M059J (cell line): ENCODE results near the gene ZNF747. TPM values are rescaled to one million over a fixed set of nuclear protein-coding genes. Genes with fewer than 3 reads are reported as not detected.
"Not testable (repeated sequence)": the region's sequence is repeated elsewhere in the genome, so short reads cannot be mapped to it uniquely, and the experiment has no call there.

Experiments used
- DNase-seq: peaks from one replicate; pipeline ENCODE4 v3.0.0-alpha.2; 2012; ENCODE audit warnings: low read depth
- total RNA-seq: library from RNA; depleted of rRNA; stranded (reverse); fragments of >200 nt; shearing (Covaris generic); gene quantifications from 2 replicates; pipeline ENCODE4 v1.2.3, GENCODE V29; 2014

The ZNF747 gene
- total RNA-seq, 1 experiment from 2014 or later = 7.5 TPM

DNA sequence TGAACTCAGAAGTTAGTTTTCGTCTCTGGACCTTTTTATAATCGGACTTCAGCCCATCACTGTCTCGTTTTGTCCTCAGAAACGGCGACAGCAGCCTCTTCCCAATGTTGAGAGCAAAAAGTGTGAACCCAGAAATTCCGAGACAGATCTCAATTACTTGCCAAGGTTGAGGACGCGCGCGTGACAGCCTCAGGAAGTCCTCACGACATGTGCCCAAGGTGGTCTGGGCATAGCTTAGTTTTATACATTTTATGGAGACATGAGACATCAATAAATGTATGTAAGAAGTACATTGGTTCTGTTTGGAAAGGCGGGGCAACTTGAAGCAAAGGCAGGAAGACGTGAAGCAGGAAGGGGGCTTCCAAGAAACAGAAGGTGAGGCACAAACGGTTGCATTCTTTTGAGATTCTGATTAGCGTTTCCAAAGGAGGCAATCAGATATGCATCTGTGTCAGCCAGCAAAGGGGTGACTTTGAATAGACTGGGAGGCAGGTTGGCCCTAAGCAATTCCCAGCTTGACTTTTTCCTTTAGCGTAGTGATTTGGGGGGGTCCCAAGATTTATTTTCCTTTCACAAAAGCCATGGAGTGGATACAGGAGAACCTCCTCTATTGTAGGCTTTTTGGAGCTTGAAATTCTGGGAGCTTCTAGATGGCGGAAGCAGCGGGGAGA is 583 bp upstream of the ZNF747 start:
- peak; percentile 13 for DNase-seq

DNA sequence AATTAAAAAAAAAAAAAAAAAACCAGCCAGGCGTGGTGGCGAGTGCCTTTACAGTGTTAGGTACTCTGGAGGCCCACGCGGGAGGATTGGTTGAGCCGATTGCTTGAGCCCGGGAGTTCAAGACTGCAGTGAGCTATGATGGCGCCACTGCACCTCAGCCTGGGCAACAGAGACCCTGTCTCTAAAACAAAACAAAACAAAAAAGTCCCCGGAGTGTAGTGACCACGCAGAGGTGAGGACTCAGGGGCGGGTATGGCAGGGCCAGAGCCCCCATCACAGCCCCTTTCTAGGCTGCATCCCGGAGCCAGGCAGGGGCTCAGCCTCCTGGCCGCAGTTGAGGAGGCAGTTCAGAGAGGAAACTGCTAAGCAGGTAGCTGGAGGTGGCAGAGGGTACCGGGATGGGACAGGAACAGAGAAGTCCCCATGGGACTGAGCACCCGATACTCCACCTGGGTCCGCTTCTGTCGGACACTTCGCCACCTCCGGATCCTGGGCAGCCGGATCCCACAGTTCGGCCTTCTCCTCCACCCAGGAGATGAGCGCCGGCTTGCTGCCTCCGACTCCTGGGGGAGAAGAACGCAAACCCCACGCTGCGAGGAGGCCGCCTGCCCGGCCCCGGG is 800 bp downstream of the ZNF747 start:
- no peak for DNase-seq

DNA sequence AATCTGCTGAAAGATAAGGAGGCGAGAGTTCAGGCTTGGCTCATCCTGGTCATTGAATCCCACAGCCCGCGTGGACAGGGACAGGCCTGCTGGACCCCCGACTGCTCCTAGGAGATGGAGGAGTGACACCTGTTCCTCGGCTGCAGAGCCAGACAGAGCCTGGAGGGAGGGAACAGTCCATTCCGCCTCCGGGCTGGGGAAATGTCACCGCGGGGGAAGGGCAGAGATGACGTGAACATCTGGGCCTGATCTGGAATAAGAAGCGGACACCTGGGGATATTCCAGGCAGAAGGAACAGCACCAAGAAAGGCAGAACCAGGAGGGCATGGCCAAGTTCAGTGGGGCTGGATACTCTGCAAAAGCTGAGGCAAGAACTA is 1.5 kb downstream of the ZNF747 start:
- DNase-seq = no peak

DNA sequence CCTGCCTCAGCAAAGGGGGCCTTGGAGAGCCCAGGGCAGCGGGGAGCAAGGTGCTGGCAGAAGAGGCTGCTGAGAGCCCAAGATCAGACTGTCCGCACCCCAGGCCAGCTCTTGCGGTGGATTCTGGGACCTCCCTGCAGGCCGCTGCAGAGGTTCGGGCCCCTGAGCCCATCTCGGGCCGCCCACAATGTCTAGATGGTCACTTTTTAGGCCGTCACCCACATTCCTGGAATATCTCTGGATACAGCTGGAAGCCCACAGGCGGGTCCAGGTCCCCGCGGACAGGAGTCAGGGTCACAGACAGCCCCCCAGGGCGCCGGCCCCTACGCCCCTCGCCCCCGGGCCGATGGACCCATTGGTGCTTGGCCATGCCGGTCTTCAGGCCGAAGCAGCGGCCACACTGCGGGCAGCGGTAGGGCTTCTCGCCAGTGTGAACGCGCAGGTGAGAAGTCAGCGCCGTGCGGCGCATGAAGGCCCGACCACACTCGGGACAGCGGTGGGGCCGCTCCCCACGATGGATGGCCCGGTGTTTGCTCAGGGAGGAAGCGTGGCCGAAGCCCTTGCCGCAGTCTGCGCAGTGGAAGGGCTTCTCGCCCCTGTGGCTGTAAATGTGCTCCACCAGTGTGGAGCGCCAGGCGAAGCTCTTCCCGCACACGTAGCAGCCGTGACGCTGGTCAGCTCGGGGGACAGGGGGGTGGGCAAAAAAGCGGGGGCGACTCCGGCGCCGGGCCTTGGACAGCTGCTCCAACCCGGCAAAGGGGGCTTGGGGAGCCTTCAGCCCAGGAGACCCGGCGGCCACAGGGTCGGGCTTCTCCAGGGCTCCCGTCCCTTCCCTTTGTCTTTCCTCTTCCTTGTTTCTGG is 2.1 kb downstream of the ZNF747 start:
- no peak for DNase-seq

DNA sequence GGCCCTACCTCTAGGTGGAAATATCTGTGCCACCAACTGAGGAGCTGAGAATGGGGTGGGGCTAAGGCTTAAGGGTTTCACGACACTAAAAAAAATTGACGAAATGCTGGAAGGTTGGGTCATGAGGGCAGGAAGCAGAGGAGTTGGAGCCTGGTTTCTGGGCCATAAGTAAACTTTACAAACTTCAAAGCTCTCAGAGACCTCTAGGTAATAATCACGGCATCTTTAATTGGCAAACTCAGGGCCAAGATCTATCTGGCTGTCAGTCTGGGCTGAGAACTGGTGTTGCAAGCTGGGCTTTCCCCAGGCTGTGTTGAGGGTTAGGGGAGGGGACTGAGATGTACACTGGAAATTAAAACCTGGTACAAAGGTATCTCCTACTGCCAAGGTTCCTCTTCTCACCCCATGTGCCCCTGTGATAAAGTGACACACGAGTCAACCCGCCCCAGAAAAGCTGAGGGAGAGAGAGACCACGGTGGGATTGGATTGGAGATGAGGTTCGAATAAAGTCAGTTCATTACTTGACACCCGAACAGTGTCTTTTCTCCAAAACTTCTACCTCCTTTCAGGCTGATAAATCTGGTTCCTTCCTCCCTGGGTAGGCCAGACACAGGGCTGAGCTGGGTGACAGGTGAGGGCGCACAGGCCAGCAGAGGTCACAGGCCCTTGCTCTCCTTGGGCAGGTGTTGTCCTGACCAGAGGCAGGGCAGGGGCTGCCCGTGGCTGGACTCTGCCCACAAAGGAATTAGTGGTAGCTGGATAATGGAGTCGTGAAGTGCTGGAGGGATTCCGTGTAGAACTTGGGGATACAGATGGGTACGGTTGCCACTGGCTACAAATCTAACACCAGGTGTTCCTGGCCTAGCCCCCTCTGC is 4.3 kb downstream of the ZNF747 start:
- DNase-seq = no peak

DNA sequence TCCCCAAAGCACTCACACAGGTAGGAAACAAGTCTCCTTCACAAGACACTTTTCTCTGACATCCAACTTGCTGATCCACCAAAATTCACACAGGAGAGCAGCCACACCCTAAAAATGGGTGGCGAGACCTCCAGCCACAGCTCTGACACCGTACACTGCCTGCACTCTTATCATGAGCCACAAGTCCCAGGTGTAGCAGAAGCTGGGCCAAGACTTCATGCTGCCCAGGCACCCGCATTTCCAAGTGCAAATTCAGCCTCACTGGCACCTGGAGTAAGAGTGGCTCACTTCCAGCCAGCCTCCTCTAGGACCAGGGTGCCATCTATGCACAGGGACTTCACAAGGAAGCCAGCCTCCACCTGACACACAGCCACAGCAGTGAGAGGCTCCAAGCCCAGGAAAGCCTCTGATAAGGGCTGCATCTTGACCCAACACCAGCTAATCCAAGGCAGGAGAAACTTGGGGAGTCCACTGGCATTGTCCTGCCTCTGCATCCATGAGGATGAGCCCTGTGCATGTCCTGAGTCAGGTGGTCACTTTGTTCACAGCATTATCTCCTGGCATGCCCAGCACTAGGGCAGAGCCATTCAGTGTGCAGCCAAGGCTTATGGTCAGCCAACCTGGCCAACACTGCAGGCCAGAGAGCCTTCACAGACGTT is 5.7 kb downstream of the ZNF747 start:
- DNase-seq = no peak

DNA sequence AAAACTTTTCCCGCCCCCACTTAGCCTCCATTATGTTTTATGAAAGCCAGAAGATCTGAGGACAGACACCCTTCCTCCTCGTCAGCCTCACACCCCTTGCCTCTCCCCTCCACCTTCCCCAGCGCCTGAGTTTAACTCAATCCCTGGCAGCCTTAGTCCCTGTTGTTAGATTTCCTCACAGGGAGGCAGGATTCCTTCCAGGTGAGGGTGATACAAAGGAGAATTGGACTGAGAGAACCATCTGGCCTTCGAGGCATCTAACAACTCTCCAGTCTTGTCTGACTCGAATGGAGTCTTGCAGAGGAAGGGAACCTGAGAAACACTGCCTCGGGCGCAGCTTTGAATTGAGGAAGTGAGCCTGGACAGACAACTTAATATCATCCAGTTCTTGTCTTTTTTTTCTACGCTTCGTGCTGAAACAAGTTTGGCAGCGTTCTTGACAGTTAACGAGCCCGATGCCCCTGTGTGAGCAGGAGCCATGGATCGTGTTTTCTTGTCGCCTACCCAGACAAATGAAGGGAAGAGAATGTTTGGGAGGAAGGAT is 7.0 kb downstream of the ZNF747 start:
- no peak for DNase-seq

DNA sequence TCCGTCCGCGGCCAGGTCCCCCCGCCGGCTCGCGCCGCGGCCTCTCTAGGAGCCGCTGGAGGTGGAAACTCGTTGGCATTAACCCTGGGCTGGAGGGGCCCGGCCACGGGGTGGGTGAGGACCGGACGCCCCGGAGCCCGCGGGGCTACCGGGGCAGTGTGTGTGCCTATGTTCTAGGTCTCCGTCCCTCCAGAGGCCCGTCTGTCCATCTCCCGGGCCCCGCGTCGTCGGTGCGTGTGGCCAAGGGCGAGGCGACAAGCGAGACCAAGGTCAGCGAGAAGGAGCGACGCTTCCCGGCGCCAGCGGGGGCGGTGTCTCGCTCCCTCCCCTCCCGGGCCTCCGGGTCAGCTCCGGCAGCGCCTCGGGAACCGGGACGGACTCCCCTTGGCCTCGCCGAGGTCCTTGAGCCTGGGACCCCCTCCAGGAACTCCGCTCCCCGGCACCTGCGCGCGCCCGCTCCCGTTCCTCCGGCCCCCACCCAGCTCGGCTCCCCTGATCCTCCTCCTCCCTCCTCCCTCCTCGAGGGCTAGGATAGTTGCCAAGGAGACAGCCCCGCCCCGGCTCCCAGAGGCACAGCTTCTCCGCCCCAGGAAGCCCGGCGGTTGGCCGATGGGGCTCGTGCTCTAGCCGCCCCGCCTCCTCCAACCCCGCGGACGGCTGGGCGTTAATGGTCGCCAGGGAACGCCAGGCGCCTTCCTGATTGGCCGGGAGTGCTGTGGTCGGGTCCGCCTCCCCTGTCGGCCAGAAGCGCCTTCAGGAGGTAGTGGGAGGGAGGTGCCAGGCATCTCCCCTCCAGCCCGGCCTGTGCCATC is 7.6 kb downstream of the ZNF747 start:
- peak; percentile 98 for DNase-seq

DNA sequence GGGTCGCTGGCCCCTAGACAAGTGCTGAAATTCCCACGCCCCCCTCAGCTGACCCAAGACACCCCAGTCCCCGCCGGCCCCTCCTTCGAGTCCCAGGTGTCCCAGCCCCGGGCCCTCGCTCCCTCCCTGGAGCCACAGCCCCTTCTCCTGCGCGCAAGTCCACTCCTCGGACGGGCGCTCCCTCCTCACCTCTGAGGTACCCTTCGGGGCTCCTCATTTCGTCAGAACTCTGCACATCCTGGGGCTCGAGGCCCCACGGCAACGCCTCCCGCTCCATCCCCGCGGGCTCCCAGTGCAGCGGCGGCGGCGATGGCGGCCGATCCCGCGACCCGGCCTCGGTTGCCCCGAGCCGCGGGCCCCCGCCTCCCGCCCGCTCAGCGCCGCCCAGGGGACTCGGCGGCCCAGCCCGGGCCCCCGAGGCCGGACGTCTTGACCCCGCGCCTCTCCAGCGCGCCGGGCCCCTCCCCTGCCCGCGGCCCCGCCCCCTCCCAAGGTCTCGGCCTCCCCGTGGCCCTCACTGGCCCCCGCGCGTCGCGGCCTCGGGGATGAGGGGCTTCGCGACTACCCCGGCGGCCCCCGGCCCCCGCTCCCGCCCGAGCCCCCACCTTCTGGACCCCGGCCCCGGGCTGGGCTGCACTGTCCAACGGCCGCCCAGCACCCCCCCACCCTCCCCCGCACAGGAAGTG is 8.4 kb downstream of the ZNF747 start, which contains the start of gene ZNF768:
Gene ZNF768 (minus strand): TSS at position 430 of the 686 bp plus-strand sequence. CDS start 153 bp downstream, at position 277.
- peak; percentile 26 for DNase-seq

DNA sequence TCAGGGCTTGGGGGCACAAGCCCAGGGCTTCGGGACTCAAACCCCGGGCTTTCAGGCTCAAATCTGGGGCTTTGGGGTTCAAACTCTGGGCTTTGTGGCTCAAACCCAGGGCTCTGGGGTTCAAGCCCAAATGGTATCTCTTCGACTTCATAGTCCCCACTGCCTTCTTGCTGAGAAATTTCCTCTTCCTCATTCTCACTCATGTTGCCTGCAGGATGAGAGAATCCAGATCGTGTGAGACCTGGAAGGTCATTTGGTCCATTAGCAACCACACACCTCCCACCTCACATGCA is 8.9 kb downstream of the ZNF747 start:
- DNase-seq = peak; percentile 25

DNA sequence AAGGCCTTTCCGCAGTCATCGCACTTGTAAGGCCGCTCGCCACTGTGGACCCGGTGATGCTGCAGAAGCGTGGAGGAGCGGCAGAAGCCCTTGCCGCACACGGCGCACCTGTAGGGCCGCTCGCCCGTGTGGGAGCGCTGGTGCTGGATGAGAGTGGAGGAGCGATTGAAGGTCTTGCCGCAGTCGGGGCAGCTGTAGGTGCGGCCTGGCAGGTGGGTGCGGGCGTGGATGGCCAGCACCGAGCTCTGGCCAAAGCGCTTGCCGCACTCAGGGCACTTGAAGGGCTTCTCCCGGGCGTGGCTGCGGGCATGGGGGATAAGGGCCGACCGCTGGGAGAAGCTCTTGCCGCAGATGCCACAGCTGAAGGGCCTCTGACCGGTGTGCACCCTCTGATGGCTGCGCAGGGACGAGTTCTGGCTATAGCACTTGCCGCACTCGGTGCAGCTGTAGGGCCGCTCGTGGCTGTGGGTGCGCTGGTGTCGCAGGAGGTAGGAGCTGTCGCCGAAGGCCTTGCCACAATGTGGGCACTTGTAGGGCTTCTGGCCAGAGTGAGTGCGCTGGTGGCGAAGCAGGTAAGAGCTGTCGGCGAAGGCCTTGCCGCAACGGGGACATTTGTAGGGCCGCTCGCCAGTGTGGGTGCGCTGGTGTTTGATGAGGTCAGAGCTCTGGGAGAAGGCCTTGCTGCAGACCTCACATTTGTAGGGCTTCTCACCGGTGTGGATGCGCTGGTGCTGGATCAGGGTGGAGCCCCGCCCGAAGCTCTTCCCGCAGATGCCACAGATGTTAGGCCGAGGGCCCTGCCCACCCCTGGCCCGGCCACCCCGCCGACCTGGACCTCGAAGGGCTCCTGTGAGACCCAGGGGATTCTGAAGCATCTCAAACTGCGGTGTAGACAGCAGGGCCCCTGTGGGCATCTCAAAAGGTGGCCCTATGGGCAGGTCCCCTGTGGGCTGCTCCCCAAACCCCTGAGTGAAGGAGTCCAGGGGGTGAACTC is 9.8 kb downstream of the ZNF747 start:
- no peak for DNase-seq

DNA sequence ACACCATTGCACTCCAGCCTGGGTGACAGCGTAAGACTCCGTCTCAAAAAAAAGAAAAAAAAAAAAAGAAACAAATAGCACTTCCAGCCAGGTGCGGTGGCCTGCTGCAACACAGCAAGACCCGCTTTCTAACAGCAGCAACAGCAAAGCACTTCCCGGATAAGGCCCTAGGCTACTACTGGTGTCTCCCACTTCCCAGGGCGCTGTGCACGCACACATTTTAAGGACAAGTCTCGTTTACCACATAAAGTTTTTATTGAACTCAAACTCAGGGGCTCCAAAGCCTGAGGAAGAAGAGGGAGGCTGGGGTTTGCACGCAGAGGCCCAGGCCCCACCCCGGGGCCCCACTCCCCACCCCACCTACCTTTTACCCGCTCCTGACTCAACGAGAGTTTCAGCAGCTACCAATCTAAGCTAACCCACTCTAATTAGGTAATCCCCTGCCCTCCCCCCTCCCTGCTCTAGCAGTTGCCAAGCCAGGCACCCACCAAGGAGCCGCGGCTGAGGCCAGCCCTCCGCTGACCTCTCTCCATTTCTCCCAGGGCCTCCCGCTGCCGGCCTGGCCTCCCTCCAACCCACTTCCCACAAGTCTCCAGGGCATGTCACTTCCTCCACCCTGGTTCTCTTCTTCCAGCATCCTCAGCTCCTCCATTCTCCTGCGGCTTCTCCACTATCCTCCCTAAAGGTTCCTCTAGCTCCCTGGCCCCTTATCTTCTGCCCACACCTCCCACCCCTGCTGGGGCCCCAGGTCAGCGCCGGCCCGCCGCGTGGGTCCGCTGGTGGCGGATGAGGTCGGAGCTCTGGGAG is 10.7 kb downstream of the ZNF747 start:
- DNase-seq = peak; percentile 14

DNA sequence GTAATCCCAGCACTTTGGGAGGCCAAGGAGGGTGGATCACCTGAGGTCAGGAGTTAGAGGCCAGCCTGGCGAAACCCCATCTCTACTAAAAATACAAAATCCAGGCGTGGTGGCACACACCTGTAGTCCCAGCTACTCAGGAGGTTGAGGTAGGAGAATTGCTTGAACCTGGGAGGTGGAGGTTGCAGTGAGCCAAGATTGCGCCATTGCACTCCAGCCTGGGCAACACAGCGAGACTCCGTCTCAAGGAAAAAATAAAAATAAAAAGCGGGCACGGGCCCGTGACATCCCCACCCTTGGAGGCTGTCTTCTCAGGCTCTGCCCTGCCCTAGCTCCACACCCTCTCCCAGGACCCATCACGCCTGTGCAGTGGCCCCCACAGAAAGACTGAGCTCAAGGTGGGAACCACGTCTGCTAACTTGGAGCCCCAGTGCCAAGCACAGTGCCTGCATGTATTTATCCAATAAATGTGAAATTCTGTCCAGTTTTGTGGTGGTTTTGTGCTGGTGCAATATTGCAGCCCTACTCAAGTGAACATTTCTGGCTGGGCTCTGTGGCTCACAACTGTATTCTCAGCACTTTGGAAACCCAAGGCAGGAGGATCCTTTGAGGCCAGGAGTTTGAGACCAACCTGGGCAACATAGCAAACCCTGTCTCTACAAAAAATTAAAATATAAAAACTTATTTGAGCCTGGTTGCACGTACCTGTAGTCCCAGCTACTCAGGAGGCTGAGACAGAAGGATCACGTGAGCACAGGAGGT is 11.8 kb downstream of the ZNF747 start:
- not testable (repeated sequence) for DNase-seq

DNA sequence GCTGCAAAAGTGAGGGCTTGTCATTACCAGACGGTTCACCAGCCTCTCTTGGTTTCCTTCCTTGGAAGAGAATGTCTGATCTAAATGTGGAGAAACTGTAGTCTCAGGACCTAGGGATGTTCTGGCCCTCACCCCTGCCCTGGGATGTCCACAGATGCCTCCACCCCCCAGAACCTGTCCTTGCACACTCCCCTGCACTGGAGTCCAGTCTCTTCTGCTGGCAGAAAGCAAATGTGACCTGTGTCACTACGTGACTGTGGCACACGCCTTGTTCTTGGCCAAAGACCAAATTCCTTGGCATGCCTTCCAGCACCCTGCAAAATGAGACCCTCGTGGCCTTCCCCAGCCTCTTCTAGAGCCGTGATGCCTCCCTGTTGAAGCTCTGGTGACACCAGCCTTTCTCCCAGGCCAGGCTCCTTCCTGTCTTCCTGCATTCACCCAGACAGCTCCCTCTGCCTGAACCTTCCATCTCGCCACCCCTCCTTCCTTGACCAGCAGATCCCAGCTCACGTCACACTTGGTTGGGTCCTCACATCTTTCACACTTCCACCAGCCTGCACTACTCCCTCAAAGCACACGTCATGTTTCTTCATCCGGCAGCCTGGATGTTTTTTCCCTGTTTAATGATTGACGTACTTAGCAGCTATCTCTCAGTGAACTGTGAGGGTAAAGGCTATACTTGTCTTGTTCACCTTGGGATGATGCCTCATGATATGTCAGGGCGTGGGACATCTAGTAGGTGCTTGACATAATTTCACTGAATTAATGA is 12.6 kb downstream of the ZNF747 start:
- DNase-seq = no peak

DNA sequence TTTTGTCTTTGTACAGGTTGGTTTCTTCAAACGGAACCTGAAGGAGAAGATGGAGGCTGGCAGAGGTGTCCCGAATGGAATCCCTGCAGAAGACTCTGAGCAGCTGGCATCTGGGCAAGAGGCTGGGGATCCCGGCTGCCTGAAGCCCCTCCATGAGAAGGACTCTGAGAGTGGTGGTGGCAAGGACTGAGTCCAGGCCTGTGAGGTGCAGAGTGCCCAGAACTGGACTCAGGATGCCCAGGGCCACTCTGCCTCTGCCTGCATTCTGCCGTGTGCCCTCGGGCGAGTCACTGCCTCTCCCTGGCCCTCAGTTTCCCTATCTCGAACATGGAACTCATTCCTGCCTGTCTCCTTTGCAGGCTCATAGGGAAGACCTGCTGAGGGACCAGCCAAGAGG is 13.2 kb downstream of the ZNF747 start:
- DNase-seq = no peak
